ENCODE results near the gene TMEM25.
A peak's percentile ranks its signal among the peaks of the same experiment; 100 is the strongest.
"Not testable (repeated sequence)": the region's sequence is repeated elsewhere in the genome, so short reads cannot be mapped to it uniquely, and the experiment has no call there.

The TMEM25 gene

DNA sequence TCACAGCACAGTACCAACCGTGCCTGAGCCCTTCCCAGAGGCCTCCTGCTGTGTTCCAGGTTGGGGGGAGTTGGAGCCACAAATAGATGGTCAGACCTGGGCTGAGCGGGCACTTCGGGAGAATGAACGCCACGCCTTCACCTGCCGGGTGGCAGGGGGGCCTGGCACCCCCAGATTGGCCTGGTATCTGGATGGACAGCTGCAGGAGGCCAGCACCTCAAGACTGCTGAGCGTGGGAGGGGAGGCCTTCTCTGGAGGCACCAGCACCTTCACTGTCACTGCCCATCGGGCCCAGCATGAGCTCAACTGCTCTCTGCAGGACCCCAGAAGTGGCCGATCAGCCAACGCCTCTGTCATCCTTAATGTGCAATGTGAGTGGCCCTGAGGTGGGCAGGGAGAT lies 1.1 kb downstream of the TMEM25 start:
- DNase-seq (ENCODE audit: low read depth in 2 of 2), result no peak

DNA sequence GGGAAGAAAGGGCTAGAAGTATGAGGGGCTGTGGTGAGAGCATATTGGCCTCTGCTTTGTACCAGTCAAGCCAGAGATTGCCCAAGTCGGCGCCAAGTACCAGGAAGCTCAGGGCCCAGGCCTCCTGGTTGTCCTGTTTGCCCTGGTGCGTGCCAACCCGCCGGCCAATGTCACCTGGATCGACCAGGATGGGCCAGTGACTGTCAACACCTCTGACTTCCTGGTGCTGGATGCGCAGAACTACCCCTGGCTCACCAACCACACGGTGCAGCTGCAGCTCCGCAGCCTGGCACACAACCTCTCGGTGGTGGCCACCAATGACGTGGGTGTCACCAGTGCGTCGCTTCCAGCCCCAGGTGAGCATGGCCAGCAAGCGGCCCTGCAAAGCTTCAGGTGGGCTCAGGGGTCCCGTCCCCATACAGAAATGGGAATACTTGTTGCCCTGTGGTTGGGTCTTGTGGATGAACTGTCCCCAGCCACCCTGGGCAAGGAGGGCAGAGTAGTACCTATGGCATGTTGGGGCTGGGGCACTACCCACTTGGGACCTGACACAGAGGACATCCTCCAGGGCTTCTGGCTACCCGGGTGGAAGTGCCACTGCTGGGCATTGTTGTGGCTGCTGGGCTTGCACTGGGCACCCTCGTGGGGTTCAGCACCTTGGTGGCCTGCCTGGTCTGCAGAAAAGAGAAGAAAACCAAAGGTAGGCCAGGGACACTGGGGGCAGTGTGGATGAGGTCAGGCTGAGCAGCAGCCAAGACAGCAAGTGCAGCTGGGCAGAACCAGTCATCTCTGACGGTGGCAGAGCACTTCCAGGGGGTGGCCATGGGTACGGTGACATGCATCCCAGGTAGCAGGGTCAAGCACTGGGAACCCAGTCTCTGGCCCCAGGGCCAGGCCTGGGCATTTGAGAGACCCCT lies 2.1 kb downstream of the TMEM25 start:
- no peak for DNase-seq (ENCODE audit: low read depth in 2 of 2)

DNA sequence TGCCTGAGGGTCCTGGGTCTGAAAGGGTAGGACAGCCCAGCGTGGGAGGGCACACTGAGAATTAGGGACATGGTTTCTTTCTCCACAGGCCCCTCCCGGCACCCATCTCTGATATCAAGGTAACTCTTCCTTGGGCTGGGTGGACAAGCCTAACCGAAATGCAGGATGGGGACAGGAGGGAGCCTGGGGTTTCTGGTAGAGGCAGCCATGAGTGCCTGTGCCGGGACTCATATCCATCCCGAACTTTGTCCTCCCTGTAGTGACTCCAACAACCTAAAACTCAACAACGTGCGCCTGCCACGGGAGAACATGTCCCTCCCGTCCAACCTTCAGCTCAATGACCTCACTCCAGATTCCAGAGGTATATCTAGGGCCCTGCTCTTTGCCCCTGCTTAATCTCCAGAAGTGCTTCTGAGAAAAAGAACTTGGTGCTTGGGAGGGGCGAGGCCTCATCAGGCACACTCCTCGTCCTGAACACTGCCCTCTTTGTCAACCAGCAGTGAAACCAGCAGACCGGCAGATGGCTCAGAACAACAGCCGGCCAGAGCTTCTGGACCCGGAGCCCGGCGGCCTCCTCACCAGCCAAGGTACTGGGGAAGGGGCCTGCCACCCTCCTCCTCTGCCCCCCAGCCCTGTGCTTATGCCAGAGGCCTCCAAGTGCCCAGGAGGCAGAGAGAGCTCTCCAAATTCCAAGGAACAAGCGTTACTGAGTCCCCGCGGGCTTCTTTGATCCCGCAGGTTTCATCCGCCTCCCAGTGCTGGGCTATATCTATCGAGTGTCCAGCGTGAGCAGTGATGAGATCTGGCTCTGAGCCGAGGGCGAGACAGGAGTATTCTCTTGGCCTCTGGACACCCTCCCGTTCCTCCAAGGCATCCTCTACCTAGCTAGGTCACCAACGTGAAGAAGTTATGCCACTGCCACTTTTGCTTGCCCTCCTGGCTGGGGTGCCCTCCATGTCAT lies 3.1 kb downstream of the TMEM25 start:
- DNase-seq (ENCODE audit: low read depth in 2 of 2), result no peak

DNA sequence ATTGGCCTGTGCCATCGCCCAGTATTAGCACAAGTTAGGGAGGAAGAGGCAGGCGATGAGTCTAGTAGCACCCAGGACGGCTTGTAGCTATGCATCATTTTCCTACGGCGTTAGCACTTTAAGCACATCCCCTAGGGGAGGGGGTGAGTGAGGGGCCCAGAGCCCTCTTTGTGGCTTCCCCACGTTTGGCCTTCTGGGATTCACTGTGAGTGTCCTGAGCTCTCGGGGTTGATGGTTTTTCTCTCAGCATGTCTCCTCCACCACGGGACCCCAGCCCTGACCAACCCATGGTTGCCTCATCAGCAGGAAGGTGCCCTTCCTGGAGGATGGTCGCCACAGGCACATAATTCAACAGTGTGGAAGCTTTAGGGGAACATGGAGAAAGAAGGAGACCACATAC lies 4.3 kb downstream of the TMEM25 start:
- no peak for DNase-seq (ENCODE audit: low read depth in 2 of 2)

DNA sequence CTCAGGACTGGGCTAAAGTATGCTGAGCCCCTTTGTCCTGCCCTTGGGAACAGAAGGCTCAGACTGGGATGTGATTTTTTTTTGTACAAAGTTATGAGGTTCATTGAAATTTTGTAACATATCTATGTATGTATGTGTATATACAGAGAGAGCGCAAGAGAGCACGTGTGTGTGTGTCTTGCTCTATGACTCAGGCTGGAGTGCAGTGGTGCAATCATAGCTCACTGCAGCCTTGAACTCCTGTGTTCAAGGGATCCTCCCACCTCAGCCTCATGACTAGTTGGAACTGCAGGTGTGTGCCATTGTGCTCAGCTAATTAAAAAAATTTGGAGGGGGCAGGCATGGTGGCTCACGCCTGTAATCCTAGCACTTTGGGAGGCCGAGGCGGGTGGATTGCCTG lies 5.7 kb downstream of the TMEM25 start:
- DNase-seq (ENCODE audit: low read depth in 2 of 2), result no peak

DNA sequence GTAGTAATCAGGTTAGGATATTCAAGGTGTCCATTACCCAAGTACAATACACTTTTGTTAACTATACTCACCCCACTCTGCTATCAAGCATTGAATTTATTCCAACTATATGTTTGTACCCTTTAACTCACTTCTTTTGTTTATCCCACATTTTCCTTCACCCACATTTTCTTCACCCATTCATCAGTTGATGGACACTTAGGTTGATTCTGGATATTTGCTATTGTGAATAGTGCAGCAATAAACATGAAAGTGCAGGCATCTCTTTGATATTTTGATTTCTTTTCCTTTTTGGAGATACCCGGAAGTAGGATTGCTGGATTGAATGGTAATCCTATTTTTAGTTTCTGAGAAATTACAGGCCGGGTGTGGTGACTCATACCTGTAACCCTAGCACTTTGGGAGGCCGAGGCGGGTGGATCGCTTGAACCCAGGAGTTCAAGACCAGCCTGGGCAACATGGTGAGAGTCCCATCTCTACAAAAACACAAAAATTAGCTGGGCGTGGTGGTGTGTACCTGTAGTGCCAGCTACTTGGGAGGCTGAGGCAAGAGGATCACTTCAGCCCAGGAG lies 6.5 kb downstream of the TMEM25 start:
- DNase-seq (ENCODE audit: low read depth in 2 of 2), result no peak

DNA sequence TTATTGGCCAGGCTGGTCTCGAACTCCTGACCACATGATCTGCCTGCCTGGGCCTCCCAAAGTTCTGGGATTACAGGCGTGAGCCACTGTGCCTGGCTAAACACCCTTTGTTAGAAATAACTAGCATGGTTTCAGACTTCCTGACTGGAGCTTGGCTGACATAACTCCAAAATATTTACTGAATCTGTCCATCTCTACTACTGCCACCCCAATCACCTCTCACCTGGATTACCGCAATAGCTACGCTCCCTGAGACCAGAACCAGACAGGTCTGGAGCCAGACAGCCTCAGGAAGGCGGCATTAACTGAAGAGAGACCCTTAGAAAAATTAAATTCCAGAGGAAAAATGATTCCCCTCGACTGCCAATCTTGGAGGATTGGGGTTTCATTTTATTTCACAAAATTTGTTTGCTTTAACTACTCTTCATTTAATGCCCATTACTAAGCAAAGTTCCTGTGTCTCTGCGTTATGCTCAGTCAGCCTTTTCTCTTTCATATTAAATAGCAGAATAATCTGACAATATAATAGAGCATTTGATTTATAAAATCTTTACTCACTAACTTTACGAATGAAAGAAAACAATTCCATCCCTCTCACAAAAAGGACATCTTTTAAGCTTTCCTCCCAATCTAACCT lies 13.1 kb downstream of the TMEM25 start:
- DNase-seq (ENCODE audit: low read depth in 2 of 2), result no peak

DNA sequence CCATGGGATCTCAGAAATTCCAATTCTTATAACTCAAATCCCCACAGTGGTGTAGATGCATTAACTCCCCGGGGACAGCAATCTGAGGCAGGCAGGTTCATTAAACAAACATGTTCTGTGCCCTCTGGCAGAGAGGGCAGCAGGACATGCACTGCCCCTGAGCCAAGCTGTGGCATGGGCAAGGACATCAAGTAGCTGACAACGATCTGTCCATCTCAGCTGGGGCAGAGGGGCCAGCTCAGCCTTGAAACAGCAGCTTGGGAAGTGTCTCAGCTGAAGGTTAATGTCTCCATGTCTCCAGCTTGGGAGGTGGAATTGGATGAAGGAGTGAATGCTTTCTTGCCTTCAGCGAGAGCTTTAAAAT lies 13.6 kb downstream of the TMEM25 start:
- DNase-seq (ENCODE audit: low read depth in 2 of 2), result no peak

DNA sequence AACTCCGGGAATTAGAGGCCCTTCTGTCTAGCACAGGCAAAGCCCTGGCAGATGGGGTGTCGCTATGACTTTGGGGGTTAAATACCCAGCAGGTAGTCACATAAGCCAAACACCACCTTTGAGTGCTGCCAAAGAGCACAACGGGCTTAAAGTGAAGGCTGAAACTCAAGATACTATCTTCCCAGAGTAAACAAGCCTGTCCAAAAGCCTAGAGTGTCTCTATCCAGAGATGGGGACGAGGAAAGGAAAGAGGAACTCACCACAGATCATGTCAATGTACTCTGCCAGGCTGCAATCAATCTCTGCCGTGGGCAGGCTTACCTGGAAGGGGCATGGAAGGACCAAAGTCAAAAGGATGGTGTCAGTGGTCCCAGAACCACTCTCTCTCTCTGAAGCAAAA lies 14.5 kb downstream of the TMEM25 start:
- DNase-seq (ENCODE audit: low read depth in 2 of 2), result no peak

DNA sequence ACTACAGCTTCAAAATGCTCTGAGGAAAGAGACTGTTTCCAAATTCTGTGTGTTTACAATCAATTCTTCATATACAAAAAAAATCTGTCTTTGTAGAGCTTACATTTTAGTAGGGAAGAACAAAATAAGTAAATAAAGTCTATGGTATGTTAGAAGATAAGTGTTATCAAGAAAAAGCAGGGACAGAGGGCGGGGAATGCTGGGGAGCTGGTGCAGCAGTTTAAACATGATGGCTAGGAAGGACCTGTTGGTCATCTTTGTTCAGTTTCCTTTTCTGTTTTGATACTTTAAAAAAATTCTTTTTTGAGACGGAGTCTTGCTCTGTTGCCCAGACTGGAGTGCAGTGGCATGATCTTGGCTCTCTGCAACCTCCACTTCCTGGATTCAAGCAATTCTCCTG lies 16.1 kb downstream of the TMEM25 start:
- no peak for DNase-seq (ENCODE audit: low read depth in 2 of 2)

DNA sequence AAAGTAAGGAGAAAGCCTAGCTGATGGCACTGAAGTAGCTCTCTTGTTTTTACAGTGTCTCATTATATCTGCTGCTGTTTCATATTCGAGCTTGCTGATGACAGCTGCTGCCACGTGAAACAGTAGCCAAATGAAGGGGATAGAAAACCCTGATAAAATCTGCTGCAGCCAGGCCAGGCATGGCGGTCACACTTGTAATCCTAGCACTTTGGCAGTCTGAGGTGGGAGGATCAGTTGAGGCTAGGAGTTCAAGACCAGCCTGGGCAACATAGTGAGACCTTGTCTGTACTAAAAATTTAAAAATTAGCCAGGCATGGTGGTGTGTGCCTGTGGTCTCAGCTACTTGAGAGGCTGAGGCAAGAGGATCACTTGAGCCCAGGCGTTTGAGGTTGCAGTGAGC lies 21.3 kb downstream of the TMEM25 start:
- DNase-seq (ENCODE audit: low read depth in 2 of 2), result no peak

DNA sequence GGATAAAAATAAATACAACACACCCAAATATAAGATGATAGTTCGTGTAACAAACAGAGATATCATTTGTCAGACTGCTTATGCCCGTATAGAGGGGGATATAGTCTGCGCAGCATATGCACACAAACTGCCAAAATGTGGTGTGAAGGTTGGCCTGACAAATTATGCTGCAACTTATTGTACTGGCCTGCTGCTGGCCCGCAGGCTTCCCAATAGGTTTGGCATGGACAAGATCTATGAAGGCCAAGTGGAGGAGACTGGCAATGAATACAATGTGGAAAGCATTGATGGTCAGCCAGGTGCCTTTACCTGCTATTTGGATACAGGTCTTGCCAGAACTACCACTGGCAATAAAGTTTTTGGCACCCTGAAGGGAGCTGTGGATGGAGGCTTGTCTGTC lies 29.8 kb downstream of the TMEM25 start:
- DNase-seq (ENCODE audit: low read depth in 2 of 2), result no peak

DNA sequence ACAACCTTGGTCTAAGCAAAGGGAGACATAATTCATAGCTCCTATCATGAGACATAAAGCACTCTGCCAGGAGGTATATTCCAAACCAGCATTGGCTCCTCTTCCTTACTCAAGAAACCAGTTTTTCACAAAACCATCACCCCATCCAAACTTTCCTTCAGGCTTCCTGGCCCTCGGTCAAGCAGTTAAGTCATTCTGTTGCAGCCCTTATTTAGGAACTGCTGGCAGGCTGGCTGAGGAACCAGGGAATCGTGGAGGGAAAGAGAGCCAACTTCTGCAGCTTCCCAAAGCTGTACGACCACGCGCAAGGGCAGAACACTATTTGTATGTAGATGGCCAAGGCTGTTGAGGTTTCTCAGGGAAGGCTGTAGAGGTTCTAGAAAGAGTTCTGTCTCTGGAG lies 34.1 kb downstream of the TMEM25 start:
- DNase-seq (ENCODE audit: low read depth in 2 of 2), result no peak

DNA sequence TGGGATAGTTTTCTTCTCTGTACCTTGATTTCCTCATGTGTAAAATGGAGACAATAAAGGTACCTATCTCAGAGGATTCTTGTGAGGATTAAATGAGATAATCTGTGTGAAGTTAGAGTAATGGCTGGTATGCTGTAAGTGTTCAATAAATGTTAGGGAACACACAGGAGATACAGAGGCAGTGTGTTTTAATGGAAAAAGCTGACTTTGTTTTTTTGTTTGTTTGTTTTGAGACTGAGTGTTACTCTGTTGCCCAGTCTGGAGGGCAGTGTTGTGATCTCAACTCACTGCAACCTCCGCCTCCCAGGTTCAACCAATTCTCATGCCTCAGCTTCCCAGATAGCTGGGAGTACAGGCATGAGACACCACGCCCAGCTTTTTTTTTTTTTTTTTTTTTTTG lies 38.7 kb downstream of the TMEM25 start:
- no peak for DNase-seq (ENCODE audit: low read depth in 2 of 2)

DNA sequence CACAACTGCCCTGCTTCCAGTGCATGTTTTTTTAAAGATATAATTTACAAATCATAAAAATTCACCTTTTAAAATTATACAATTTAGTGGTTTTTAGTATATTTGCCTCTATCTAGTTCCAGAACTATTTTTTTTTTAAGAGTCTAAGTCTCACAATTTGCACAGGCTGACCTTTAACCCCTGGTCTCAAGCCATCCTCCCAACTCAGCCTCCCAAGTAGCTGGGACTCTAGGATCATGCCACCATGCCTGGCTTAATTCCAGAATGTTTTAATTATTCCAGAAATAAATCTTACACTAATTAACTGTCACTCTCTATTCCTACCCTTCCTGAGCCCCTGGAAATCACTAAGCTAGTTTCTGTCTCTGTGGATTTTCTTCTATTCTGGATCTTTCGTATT lies 39.8 kb downstream of the TMEM25 start:
- no peak for DNase-seq (ENCODE audit: low read depth in 2 of 2)

DNA sequence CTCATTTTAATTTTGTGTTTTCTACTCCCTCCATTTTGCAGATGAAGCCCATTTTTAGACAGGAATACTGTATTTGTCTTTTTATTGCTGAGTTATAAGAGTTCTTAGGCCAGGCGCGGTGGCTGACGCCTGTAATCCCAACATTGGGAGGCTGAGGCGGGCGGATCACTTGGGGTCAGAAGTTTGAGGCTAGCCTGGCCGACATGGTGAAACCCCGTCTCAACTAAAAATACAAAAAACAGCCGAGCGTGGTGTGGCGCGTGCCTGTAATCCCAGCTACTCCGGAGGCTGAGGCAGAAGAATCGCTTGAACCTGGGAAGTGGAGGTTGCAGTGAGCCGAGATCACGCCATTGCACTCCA lies 40.7 kb downstream of the TMEM25 start:
- not testable (repeated sequence) for DNase-seq (ENCODE audit: low read depth in 2 of 2)

DNA sequence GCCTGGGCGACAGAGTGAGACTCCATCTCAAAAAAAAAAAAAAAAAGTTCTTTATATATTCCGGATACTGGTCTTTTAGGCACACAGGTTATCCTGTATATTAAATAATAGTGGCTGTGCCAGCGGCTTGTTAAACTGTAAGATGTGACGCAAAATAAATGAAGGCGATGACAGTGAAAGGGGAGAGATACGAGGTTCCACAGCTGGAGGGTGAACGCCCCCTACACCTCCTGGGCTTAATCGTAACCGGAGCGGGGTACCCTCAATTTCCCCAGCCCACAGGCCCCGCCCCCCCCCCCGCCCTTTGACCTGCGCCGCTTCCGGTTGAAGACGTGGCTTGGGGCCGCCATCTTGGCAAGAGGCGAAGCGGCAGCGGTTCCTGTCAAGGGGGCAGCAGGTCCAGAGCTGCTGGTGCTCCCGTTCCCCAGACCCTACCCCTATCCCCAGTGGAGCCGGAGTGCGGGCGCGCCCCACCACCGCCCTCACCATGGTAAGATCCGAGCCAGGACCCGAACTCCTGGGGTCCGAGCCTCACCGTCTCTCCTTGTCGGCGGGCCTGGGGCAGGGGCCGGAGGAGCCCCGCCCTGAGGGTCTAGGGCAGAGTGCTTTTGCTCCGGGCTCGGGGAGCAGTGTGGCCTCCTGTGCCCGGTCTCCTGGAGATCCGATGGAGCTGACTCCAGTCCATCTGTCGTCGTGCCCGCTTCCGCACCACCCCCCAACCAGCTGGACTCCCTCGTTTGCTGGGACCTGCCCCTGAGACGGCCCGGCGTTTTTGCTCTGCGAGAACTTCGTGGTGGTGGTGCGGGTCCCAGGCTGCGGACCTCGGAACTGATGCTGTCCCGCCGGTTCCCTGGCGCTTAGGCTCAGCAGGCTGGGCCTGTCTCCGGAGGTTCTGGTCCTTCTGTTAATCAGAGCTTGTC lies 41.3 kb downstream of the TMEM25 start, which contains the start of gene ARCN1:
Gene ARCN1, plus strand, starts transcription at position 349 of the 920 bp plus-strand sequence. Its CDS starts 139 bp downstream, at position 488.
- peak; percentile 48 to 60 for DNase-seq (ENCODE audit: low read depth in 2 of 2)

DNA sequence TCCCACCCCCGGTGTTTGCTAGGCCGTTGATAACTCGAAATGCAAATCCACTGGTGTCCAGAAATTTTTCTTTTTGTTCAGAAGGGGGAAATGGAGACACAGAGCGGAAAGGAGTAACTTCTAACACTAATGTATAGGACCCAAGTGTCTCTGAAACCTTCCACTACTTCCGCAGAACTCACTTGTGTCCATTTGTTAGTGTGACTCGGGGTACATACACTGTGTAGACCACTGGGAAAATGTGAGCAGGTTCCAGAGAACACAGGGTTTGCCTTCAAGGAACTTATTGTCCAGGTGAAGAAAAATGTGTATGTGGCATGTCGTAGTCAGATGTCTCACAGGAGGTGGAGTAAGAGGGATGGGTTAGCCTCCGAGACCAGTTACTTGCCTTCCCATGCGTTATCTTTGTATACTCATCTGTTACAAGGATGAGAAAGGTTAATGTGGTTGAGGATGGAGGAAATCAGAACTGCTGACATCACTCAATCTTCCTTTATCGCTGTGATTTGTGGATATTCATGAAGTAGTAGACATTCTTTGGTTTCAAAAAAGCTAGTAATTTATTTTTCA lies 42.1 kb downstream of the TMEM25 start:
- DNase-seq (ENCODE audit: low read depth in 2 of 2), result no peak

DNA sequence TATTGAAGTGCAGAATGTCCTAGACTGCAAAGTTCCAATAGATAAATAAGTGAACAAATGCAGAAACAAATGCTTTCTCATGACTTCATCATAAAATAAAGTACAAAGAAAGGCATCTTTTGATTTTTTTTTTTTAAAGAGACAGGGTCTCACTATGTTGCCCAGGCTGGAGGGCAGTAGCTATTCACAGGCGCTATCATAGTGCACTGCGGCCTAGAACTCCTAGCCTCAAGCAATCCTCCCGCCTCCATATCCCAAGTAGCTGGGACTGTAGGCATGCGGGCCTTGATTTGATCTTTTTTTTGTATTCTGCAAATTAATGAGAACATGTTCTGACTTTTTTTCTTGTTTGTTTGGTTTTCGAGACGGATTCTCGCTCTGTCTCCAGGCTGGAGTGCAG lies 43.6 kb downstream of the TMEM25 start:
- DNase-seq (ENCODE audit: low read depth in 2 of 2), result no peak

DNA sequence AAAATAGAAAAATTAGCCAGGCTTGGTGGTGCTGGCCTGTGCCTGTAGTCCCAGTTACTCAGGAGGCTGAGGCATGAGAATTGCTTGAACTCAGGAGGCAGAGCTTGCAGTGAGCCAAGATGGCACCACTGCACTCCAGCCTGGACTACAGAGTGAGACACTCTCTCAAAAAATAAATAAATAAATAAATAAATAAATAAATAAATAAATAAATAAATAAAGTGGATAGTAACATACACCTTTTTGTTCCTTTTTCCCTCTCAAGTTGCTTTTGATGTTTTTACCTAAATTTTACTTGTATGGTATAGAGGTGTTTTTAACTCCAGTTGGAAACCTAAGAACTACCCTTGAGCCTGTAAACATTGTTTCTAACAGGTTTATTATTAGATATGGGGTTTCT lies 47.0 kb downstream of the TMEM25 start:
- not testable (repeated sequence) for DNase-seq (ENCODE audit: low read depth in 2 of 2)
